GM18502 (cell line): ENCODE results near the gene PLD1.
"Not testable (repeated sequence)": the region's sequence is repeated elsewhere in the genome, so short reads cannot be mapped to it uniquely, and the experiment has no call there.

Experiments
- ATAC-seq: cut with Tn5 transposase; IDR thresholded peaks from one replicate; pipeline ENCODE4 v1.9.1; 2021; ENCODE audit warnings: mild to moderate bottlenecking; ENCODE audit not compliant: unreplicated experiment, poor library complexity

PLD1 gene

GRCh38 chr3:171752329-171752728 lies 58.0 kb downstream of the PLD1 start:
- no peak for ATAC-seq

DNA sequence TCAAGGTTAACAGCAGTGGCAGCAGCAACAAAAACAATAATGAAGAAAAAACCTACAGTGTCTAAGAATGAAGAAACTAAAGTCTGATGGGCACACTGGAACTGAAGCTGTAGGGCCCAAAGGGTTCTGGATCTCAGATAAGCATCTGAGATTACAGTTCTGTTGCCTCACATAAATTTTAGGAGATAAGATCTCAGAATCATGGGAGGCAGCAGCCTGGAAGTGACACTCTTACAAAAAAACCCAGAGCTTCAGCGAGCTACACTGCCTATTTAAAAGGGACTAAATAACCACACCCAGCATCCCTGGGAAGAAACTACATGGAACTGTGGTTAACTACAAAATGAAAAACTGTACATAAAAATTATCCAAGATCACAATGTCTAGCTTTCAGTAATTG lies 61.2 kb downstream of the PLD1 start:
- ATAC-seq, result no peak

DNA sequence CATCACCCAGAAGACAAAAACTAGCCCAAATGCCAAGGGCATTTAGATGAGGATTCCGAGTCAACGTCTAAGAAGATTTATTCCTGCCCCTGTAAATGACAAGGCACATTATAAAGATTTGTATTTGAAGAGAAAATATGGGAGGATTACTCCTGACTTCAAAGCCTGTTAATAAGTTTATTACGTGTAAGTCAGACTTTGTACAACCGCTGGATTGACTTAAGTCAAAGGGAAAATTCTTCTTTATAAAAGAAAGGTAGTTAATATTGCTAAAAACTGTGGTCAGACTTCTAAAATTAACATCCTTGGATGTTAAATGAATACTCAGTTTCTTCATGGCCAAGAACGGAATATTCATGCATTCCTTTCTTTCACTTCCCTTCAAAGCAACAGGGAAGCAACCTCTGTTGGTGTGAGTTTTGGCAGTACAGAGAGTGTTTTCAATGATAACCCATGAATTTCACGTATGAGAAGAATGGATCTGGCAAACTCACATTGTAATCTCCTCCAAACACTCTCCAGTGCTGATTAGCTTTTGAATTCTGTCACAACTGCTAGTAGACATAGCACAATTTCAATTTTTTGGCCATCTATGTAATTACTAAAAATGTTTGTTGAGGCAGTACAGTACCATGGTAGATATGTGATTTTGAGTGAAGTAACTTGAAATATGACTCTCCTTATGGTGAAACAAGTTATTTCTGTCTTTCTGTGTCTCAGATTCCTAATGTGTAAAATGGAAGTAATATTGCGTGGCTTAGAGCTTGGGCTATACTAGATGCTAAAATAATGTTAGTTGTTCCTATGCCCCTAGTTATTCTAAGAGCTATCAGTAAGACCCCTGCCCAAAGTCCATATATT lies 62.0 kb downstream of the PLD1 start:
- ATAC-seq, result no peak

DNA sequence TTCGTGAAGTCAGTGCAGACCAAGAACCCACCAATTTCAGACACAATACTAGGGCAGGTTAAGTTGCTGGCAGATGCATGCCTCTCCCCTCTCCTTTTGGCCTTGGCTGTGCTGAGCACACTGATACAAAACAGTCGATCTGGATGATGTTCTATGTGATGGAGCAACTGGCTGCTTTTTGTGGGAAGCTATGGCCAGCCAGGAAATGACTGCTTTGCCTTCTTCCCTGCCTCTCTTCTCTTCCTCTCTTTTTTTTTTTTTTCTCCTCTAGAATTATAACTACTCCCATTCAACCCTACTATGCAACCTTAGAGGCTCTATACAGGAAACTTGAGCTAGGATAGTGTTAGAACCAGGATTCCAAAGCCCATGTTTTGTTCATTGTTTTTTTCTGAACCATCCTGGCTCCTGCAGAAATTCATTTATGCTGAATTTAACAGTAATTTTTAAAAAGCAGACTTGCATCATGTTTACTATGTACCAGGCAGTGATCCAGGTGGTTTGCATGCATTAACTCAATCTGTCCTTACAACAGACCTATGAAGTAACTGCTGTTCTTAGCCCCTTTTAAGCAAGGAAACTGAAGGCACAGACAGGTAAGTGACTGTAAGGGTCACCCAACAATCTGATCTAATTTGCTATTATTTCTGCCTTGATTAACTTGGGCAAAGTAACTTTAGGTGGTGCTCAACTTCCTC lies 62.9 kb downstream of the PLD1 start:
- no peak for ATAC-seq

DNA sequence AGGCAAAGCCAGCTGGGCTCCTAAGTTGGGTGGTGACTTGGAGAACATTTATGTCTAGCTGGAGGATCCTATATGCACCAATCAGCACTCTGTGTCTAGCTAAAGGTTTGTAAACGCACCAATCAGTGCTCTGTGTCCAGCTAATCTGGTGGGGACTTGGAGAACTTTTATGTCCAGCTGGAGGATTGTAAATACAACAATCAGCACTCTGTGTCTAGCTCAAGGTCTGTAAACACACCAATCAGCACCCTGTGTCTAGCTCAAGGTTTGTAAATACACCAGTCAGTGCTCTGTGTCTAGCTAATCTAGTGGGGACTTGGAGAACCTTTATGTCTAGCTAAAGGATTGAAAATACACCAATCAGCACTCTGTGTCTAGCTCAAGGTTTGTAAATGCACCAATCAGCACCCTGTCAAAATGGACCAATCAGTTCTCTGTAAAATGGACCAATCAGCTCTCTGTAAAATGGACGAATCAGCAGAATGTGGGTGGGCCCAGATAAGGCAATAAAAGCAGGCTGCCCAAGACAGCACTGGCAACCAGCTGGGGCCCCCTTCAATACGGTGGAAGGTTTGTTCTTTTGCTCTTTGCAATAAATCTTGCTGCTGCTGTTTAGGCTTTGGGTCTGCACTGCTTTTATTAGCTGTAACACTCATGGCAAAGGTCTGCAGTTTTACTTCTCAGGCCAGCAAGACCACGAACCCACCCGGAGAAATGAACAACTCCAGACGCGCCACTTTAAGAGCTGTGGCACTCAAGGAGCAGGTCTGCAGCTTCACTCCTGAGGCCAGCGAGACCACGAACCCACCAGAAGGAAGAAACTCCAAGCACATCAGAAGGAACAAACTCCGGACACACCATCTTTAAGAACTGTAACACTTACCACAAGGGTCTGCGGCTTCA lies 63.7 kb downstream of the PLD1 start:
- ATAC-seq, result not testable (repeated sequence)

GRCh38 chr3:171745577-171746319 lies 64.5 kb downstream of the PLD1 start:
- no peak for ATAC-seq

- no peak for ATAC-seq
Observed at GRCh38 chr3:171744158-171744741, 66.0 kb downstream of the PLD1 start.

- no peak for ATAC-seq
Observed at GRCh38 chr3:171743327-171744157, 66.7 kb downstream of the PLD1 start.

- no peak for ATAC-seq
Observed at GRCh38 chr3:171741377-171741776, 68.9 kb downstream of the PLD1 start.

DNA sequence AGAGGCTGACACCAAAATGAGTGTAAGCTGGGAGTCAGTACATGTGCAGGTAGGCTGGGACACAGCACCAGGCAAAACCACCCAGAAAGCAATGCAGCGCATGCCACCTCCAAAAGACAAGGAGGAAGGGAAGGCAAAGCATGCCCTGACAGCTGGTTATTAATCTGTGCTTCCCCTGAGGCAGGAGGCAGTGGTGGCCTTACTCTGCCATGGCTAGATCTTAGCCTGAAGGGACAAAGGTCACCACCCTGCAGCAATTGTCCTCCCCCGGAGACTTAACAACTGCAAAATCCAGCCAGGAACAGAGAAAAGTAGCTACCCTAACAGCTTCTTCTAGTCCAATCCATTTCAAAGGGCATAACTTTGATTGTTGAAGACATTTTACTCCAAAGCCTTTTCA lies 73.7 kb downstream of the PLD1 start:
- ATAC-seq, result no peak

DNA sequence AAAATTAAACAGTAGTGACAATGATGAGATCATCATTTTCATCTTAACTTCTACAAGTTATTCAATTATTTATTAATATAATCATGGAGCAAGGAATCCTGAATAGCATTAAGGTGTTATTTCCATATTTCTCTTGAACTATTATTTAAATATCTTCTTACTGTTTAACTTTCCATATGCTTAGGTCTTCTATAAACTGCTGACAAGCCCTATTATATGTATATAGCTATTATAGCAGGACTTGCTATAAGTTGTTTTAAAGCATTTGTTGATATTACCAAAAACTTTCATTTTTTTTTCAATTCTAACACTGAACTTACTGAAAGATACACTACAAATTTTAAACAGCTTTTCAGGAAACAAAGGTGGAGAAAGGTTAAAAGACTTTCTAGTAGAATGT lies 76.7 kb downstream of the PLD1 start:
- no peak for ATAC-seq

GRCh38 chr3:171732756-171733155 lies 77.5 kb downstream of the PLD1 start:
- ATAC-seq, result no peak

DNA sequence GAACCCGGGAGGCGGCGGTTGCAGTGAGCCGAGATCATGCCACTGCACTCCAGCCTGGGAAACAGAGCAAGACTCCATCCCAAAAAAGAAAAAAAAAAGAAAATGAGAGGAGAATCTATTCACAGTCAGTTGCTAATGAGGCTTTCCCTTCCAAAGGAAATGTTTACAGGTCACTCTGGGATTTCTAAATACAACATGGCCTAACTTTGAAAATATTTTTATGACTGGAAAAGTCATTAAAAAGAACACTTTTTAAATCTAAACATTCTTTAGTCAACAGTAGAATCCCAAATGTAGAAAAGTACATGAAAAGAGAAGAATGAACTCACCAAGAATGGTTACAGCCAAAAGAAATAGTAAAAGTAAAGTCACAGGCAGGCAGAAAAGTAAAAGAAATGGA lies 78.6 kb downstream of the PLD1 start:
- no peak for ATAC-seq

GRCh38 chr3:171729452-171730334 lies 80.6 kb downstream of the PLD1 start:
- no peak for ATAC-seq

- no peak for ATAC-seq
Observed at GRCh38 chr3:171727288-171727687, 83.0 kb downstream of the PLD1 start.

- ATAC-seq, result no peak
Observed at GRCh38 chr3:171718493-171719185, 91.6 kb downstream of the PLD1 start.

DNA sequence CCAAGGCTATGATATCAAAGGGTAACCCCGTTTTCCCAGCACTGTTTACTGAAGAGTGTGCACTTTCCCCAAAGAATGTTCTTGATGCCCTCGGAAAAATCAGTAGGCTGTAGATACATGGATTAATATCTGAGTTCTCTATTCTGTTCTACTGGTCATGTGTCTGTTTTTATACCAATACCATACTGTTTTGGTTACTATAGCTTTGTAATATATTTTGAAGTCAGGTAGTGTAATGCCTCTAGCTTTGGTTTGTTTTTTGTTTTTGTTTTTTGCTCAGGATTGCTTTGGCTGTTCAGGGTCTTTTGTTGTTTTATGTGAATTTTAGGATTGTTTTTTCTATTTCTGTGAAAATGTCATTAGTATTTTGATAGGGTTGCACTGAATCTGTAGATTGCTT lies 95.1 kb downstream of the PLD1 start:
- no peak for ATAC-seq
